Osteoblast (primary cell): ENCODE measurements around the gene MAVS. TPM values are rescaled to one million over a fixed set of nuclear protein-coding genes. Genes with fewer than 3 reads are reported as not detected.

Experiments used
- DNase-seq: peaks from one replicate; pipeline ENCODE4 v3.0.0; 2011; ENCODE audit warnings: low spot score, mixed read lengths; ENCODE audit not compliant: insufficient read length; ENCODE audit errors: missing footprints
- H2AFZ ChIP-seq: 2 replicates; pipeline ENCODE4 v1.6.0; 2011; ENCODE audit warnings: mild to moderate bottlenecking, low read length
- H3K27ac ChIP-seq: 2 replicates; pipeline ENCODE4 v1.5.1; 2011; ENCODE audit warnings: mild to moderate bottlenecking, low read depth, low read length, moderate library complexity
- H3K27me3 ChIP-seq: 2 replicates; pipeline ENCODE4 v1.6.0; 2012; ENCODE audit warnings: mild to moderate bottlenecking, control low read depth, inconsistent platforms, low read length, moderate library complexity; ENCODE audit not compliant: insufficient read depth
- H3K36me3 ChIP-seq: 2 replicates; pipeline ENCODE4 v1.5.1; 2011; ENCODE audit warnings: mild to moderate bottlenecking, low read length, control low read depth, moderate library complexity; ENCODE audit not compliant: insufficient read depth
- H3K4me1 ChIP-seq: 2 replicates; pipeline ENCODE4 v1.5.1; 2011; ENCODE audit warnings: mild to moderate bottlenecking, low read length, control low read depth, moderate library complexity; ENCODE audit not compliant: insufficient read depth
- H3K4me2 ChIP-seq: 2 replicates; pipeline ENCODE4 v1.6.0; 2011; ENCODE audit warnings: mild to moderate bottlenecking, low read length; ENCODE audit not compliant: insufficient read depth
- H3K4me3 ChIP-seq: fragments of 200-600 bp; sonication (generic); 3 replicates; pipeline ENCODE4 v1.5.1; 2012; ENCODE audit warnings: mild to moderate bottlenecking, low read length, inconsistent platforms; ENCODE audit not compliant: insufficient read depth
- H3K79me2 ChIP-seq: 2 replicates; pipeline ENCODE4 v1.6.0; 2012; ENCODE audit warnings: mild to moderate bottlenecking, low read length, control low read depth, inconsistent platforms; ENCODE audit not compliant: insufficient read depth
- H3K9me3 ChIP-seq: 2 replicates; pipeline ENCODE4 v1.5.1; 2011; ENCODE audit warnings: low read depth, low read length, control low read depth
- H4K20me1 ChIP-seq: 2 replicates; pipeline ENCODE4 v1.6.0; 2012; ENCODE audit warnings: mild to moderate bottlenecking, low read length, control low read depth; ENCODE audit not compliant: insufficient read depth
- total RNA-seq: library from RNA; depleted of rRNA; stranded (reverse); fragments of >200 nt; gene quantifications from 2 replicates; pipeline ENCODE4 v1.2.3, GENCODE V29; 2012
- TF ChIP-seq, protein P1 (sequence below): IDR thresholded peaks from 2 replicates; pipeline ENCODE4 v1.5.1; 2011; ENCODE audit warnings: mild to moderate bottlenecking, low read depth, low read length, moderate library complexity; ENCODE audit errors: extremely low read depth

The MAVS gene
- total RNA-seq = 32.1 and 32.2 TPM in 2 replicates

DNA sequence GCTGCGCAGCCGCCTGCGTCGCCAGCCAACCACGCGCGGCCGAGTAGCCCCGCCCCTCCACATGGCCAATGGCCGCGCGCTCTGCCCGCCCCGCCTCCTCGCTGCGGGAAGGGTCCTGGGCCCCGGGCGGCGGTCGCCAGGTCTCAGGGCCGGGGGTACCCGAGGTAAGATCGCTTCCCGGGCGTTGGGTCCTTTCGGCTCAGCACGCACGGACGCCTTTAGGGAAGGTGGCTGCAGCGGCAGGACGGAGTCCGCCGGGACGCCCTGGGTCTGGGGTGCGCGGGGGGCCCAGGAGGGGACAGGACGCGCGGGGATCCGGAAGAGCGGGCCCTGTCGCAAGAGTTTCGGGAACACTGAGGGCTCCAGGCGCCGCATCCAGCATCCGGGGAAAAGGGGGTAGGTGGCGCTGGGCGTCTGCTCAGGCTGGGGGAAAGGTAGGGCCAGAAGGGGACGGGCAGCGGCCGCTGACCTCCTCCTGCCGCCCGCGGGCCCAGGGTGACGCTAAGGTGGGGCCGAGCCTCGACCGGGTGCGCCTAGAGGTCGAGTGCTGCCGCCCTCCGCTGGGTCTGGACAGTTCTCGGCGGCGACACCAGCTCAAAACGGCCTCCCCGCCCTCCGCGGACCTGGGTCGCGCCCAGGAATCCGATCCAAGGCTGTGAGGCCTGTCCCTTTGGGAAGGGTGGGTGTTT is at the start of gene MAVS:
Gene MAVS, plus strand, starts transcription at position 95 of the 689 bp plus-strand sequence. CDS start 7,791 bp downstream, outside the sequence.
- TF ChIP-seq, protein P1, sequence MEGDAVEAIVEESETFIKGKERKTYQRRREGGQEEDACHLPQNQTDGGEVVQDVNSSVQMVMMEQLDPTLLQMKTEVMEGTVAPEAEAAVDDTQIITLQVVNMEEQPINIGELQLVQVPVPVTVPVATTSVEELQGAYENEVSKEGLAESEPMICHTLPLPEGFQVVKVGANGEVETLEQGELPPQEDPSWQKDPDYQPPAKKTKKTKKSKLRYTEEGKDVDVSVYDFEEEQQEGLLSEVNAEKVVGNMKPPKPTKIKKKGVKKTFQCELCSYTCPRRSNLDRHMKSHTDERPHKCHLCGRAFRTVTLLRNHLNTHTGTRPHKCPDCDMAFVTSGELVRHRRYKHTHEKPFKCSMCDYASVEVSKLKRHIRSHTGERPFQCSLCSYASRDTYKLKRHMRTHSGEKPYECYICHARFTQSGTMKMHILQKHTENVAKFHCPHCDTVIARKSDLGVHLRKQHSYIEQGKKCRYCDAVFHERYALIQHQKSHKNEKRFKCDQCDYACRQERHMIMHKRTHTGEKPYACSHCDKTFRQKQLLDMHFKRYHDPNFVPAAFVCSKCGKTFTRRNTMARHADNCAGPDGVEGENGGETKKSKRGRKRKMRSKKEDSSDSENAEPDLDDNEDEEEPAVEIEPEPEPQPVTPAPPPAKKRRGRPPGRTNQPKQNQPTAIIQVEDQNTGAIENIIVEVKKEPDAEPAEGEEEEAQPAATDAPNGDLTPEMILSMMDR = no peak
- Histone ChIP-seq H3K36me3 (peaks cover 6% of the 10 kb centered on the region), H4K20me1 (peaks cover 9% of the 10 kb centered on the region)

DNA sequence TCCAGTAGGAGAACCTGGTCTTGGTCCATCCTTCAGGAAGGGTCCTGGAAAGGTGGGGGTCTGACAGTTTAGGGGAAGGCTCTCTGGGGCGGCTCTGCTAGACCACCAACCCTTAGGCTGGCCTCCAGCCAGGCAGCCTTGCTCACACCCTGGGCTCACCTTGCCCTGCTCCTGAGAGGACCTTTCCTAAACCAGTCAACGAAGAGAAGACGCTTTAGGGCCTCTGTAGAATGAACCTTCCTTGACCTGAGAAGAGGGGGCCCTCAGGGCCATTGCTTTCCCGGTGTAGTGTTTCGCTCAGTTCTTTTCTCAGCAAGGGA is 49.4 kb upstream of the MAVS start:
- DNase-seq = no peak
- H3K79me2 ChIP-seq = peaks cover 53% of the 10 kb centered on the region
- H4K20me1 ChIP-seq = peaks cover 10% of the 10 kb centered on the region
- H3K4me2 ChIP-seq = peak overlapping the region; percentile 89
- TF ChIP-seq, protein P1 = no peak
- H3K9me3 ChIP-seq = no peaks in the 10 kb centered on the region
- peaks cover 41% of the 10 kb centered on the region for H3K36me3 ChIP-seq
- H2AFZ ChIP-seq = no peak overlapping the region
- peak overlapping the region; percentile 90 for H3K4me3 ChIP-seq
- H3K27ac ChIP-seq = peak overlapping the region; percentile 63
- peaks cover 27% of the 10 kb centered on the region for H3K4me1 ChIP-seq
- no peaks in the 10 kb centered on the region for H3K27me3 ChIP-seq

More for the DNA sequence above, at the start of gene MAVS:
- DNase-seq = peak; percentile 98
- Histone ChIP-seq H3K79me2 (peaks cover 48% of the 10 kb centered on the region), H2AFZ (peak within 1 kb of the TSS; percentile 90), H3K4me1 (peaks cover 22% of the 10 kb centered on the region), H3K4me2 (peak within 1 kb of the TSS; percentile 98), H3K27ac (peak within 1 kb of the TSS; percentile 82), H3K27me3 (no peaks in the 10 kb centered on the region), H3K9me3 (no peaks in the 10 kb centered on the region), H3K4me3 (peak within 1 kb of the TSS; percentile 96)

DNA sequence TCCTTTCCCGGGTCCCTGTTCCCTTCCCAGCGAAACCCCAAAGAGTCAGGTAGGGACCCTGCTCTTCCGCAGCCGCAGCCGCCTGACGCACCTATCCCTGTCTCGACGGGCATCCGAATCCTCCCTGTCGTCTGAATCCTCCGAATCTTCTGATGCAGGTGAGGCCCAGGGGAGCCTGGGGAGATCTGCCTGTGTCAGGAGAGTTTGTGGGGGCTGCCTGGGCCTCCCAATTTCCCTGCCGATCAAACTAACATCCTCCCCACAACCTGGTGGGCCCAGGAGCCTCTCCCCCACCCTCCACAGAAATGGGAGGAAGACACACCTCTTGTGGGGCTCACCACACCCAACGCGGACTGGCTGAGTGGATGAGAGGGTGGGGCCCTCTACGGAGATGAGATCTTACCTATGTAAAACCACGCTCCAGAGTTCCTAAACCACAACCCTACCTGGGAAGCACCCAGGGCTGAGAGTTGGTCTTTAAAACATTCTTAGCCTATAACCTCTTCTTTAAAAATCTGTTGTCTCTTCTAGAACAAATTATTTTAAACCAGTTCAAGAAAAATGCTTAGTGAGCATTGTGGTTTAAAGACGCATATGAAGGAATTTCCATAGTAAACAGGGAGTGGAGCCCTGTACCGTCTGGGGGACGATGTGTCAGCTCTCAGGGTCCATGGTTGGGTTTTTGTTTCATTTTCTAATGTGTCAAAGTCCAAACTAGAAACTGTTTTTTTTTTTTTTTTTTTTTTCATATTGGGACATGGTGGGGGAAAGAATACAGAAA is 48.9 kb upstream of the MAVS start:
- Histone ChIP-seq H3K4me1 (peaks cover 27% of the 10 kb centered on the region), H3K4me3 (peak overlapping the region; percentile 90), H3K36me3 (peaks cover 47% of the 10 kb centered on the region), H3K27ac (peak overlapping the region; percentile 63), H3K4me2 (peak overlapping the region; percentile 89), H3K27me3 (no peaks in the 10 kb centered on the region), H3K79me2 (peaks cover 53% of the 10 kb centered on the region), H2AFZ (no peak overlapping the region), H3K9me3 (no peaks in the 10 kb centered on the region), H4K20me1 (peaks cover 10% of the 10 kb centered on the region)
- TF ChIP-seq, protein P1 = no peak
- DNase-seq = peak; percentile 91

DNA sequence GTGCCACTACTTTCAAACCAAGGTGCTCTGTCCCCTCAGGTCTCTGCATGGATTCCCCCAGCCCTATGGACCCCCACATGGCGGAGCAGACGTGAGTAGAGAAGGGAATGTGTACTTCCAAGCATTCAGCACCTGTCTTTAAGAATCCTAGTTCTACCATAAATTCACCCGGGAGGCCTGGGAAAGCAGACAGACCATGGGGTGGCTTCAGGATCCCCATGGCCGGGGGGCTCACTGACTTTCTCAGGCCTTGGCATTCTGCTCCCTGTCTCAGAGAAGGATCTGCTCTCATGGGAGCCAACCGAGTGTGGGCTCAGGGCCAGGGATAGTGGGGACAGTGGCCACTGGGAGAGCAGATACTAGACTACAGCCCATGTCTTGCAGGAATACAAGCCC is 48.3 kb upstream of the MAVS start:
- Histone ChIP-seq H3K4me1 (peaks cover 27% of the 10 kb centered on the region), H2AFZ (no peak overlapping the region), H3K27ac (peak overlapping the region; percentile 63), H3K36me3 (peaks cover 52% of the 10 kb centered on the region), H4K20me1 (peaks cover 10% of the 10 kb centered on the region), H3K4me2 (peak overlapping the region; percentile 89), H3K79me2 (peaks cover 53% of the 10 kb centered on the region), H3K4me3 (peak overlapping the region; percentile 90), H3K9me3 (no peaks in the 10 kb centered on the region), H3K27me3 (no peaks in the 10 kb centered on the region)
- TF ChIP-seq, protein P1 = no peak
- DNase-seq = no peak
